KG1 (cell line): Measurements from ENCODE around the gene FOXD1.

ENCODE experiments used
- DNase-seq: peaks from one replicate; lab custom pipeline; 2025; lab: John Stamatoyannopoulos, UW

Gene FOXD1

GRCh38 chr5:73440262-73440661 lies 8.3 kb downstream of the FOXD1 start:
- DNase-seq, result no peak

- no peak for DNase-seq
Observed at GRCh38 chr5:73438645-73439470, 9.7 kb downstream of the FOXD1 start.

DNA sequence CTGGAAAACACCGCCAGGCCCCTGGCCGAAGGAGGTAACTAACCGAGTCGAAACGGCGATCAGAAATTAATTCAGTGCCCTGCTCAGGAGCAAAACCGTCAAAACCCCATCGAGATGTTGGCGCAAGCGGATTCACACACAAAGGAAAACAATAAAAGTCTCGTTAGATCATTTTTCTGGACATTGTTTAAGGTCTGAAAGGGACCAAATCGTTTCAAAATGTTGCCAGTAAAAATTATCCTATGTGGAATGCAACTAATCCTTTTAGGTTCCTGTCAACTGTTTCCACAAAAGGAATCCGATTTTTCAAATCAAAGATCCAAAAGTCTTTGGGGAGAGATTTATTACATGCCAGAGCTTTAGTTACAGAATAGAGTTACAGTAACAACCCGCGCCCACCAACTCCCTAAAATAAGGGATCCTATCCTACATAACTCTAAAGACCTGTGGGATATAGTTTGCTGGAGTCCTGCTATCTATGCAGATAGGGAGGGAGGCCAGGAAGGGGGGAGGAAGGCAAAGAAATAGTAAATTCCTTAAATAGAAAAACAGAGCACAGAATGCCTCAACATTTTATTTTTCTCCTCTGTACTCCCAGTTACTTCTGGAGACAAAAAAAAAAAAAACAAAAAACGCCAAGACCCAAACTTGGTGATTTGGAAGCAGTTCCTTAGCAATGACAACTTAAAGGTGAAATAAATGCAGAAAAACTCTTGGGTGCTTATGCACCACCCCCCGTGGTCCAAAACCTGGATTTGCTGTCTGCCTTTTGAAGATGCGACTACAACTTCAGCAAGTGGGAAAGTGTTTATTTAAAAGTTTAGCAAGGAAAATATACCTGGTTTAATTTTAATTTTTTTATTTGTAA lies 10.6 kb downstream of the FOXD1 start:
- no peak for DNase-seq

- no peak for DNase-seq
Observed at GRCh38 chr5:73437101-73437776, 11.3 kb downstream of the FOXD1 start.

DNA sequence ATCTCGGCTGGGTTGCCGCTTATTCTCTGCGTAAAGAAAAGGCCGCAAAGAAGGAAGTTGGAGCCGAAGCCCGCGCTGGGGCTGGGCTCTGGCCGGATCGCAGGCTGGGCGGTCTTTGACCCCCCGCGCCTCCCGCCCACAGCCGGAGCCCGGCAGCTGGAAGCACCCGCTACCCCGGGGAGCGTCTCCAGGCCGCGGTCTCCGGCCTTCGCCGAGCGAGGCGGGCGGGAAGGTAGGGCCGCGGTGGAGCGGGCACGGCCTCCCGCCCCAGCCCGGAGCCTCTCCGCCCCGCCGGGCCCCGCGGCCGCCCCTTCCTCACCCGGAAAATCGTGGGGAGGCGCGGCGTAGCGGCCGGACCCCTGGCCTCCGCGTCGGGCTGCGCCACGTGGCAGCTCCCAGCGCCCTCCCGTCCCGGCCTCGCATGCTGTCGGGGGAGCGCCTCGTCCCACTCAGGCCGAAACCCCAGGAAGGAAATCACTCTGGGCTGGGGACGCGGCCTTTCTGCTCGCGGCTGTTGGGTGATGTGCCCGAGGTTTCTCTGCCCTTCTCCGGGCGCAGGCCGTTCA lies 12.0 kb downstream of the FOXD1 start:
- no peak for DNase-seq

DNA sequence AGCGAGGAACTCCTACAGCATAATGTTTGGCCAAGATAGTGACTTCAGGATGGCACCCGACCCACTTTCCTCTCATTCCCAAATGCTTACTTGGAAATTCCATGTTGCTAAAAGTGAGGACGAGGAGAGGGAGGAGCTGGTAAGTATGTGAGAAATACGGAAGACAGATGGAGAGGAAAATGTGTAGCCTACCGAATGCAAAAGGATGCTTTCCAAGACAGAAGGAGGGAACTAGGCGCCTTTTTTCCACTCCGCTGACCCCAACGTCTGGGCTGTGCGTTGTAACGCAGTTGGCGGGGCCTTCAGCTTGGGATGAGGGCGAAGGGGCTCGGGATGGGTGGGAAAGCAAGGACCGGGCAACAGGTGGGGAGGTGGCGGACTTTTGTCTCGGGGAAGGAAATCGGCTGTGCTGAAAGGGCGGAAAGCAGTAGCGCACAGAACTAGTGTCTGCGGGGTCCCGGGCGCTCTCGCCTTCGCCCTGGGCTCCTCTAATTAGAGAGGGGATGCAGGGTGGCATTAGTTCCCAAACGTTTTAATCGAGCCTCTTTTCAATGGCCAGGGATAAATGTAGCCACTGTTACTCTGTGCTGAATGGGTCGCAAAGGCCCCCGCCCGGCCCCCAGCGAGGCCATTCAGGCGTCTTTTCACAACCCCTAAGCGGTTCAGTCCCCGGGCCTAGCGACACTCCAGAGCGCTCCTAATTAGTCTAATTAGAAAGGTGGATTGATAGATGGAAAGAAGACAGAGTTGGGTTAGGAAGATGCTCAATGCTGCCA lies 12.6 kb downstream of the FOXD1 start:
- no peak for DNase-seq

DNA sequence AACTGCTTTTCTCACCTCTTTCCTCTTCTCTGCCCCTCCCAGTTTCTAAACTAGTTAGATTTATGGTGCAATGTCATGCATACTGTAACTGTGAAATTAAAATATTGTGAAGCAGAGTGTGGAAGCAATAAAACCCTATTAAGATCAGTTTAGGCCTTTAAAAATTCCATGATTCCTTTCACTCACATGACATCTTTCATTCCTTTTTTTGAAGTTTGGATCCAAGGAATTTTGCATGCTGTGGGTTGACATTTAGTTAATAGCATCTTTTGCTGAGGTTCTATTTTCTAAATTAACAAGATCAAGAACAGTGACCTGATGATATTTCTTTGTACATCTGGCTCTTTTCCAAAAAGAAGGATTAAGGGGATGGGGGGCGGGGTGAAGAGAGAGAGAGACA lies 13.7 kb downstream of the FOXD1 start:
- DNase-seq, result no peak

DNA sequence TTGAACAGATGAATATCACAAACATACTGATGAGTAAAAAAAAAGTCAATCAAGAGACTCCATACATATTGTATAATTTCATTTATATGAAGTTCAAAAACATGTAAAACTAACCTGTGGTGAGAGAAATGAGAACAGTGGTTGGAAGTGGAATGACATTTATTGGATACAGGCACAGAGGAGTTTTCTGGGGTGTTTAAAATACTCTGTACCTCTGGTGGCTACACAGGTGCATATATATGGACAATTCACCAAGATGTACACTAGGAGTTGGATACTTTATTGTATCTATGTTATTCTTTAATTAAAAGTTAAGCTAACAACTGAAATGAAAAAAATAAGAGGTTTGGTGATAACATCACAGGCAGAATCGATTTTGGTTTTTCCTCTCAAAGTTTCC lies 14.1 kb downstream of the FOXD1 start:
- DNase-seq, result no peak

GRCh38 chr5:73433982-73434342 lies 14.6 kb downstream of the FOXD1 start:
- no peak for DNase-seq

GRCh38 chr5:73433272-73433981 lies 15.2 kb downstream of the FOXD1 start:
- no peak for DNase-seq

GRCh38 chr5:73431204-73431851 lies 17.2 kb downstream of the FOXD1 start:
- DNase-seq, result no peak

GRCh38 chr5:73426034-73426433 lies 22.5 kb downstream of the FOXD1 start:
- DNase-seq, result no peak

DNA sequence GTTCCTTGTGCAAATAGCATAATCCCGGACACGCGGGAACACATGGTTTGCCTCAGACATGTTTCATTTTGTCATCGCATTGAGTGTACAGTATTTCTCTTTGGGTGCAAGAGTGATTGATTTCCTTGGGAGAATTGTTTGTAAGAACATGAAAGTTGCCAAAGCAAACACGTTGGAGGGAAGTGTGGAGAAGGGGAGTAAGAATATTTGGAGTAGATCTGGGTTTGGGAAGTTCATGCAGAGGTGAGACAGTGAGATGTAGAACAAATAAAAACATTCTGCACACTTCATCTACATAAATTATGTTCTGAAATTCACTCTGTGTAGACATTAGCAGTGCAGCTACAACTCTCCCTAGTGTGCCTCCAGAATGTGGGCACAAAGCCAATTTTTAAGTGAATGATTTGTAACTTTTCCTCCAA lies 24.0 kb downstream of the FOXD1 start:
- no peak for DNase-seq

DNA sequence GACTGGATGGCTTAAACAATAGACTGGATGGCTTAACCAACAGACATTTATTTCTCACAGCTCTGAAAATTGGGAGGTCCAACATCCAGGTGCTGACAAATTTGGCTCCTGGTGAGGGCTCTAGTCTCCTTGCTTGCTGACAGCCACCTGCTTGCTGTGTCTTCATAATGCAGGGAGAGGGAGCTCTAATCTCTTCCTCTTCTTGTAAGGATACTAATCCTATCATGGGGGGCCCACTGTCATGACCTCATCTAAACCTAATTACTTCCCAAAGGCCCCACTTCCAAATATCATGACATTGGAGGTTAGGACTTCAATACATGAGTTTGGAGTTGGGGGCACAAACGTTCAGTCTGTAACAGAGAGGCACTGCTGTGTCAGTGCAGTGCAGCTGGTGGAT lies 26.4 kb downstream of the FOXD1 start:
- DNase-seq, result no peak

DNA sequence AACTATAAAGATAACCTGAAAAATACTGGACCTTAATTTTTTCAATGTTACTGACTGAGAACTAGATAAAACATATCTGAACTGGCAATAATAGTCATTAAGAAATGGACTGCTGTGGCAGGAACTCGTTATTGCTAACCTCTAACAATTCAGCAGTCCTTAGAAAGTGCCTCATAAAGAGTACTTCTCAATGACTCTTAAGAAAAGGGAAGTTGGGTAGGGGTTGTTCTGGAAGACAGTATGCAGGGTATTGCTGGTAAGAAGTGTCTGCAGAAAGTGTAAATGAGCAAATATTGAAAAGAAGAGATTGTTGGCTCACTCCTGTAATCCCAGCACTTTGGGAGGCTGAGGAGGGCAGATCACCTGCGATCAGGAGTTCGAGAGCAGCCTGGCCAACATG lies 27.9 kb downstream of the FOXD1 start:
- no peak for DNase-seq

DNA sequence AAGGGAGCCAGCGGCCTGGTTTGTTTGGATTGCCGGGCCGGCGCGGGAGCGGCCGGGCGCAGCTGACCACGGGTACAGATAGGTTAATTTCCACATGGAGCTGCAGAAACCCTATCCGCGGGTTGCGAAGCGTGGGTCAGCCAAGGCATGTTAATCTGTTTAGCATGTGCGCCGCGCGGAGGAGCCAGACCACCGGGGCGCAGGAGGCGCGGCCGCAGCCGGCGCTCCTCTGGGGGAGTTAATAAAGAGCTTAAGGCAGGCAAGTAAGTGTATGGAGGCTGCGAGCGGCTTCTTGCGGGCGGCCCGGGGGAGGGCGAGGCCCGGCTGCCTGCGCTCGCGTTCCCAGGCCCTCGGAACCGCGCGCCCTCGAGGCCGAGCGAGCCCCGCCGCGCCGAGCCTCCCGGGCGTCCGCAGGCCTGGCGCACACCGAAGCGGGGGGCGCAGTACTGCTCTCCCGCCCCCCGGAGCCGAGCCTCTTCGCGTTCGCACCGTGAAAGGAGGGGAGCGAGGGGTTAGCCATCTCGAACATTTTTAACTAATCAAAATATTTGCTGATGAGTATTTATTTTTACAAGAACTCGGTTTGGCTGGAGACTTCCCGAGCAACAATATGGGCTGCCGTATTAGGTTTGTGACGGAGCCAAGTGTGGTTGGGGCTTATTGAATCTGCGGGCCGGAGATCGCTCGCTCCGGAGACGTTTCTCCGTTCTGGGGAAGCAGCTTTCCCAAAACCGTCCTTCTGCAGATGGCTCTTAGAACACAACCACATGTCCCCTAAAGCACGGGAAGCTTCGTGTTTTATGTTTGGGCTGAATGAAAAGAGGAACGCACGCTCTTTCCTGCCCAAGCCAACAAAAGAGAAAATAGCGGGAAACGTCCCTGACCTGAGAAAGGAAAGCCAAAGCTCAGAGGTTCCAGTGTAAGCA lies 28.8 kb downstream of the FOXD1 start:
- no peak for DNase-seq

GRCh38 chr5:73419117-73419464 lies 29.5 kb downstream of the FOXD1 start:
- DNase-seq, result no peak

DNA sequence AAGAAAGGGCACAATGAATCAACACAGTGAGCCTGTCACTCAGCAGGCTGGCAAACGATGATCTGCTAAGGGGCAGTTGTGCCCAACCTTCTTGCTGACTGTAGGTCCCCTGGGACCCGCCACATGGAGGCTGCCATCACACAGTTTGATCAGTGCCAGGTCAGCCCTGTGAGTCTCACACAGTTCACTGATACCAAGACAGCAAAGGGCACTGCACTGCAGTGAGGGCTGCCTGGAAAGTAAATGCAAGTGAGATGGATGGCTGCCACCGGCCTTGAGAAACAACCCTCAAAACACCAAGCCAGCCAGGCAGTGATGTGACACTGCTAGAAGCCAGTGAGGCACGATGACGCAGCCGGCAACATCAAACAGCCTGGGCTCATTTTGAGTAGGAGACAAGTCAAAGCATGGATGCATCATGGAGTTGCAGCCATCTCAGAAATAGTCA lies 30.3 kb downstream of the FOXD1 start:
- DNase-seq, result no peak

GRCh38 chr5:73417303-73418034 lies 31.1 kb downstream of the FOXD1 start:
- DNase-seq, result no peak
